Sigmoid colon (tissue), 7 donors: Measurements from ENCODE around the gene ARID5B. TPM values are rescaled to one million over a fixed set of nuclear protein-coding genes. Genes with fewer than 3 reads are reported as not detected.

ENCODE experiments used
- DNase-seq: peaks from one replicate; pipeline ENCODE4 v3.0.0-alpha.2; 2019
- H3K27ac ChIP-seq, 4 donors: fragments of 200-600 bp; sonication (generic); one replicate each; pipeline ENCODE4 v1.5.1; 2016 to 2019; ENCODE audit warnings: mild to moderate bottlenecking in 1 of 4
- H3K27me3 ChIP-seq, 3 donors: fragments of 200-600 bp; sonication (generic); one replicate each; pipeline ENCODE4 v1.5.1; 2019; ENCODE audit warnings: mild to moderate bottlenecking in 1 of 3
- H3K36me3 ChIP-seq, 4 donors: fragments of 200-600 bp; sonication (generic); one replicate each; pipeline ENCODE4 v1.5.1; 2016 to 2019
- H3K4me1 ChIP-seq, 4 donors: fragments of 200-600 bp; sonication (generic); one replicate each; pipeline ENCODE4 v1.5.1; 2017 to 2019
- H3K4me3 ChIP-seq, 4 donors: fragments of 200-600 bp; sonication (generic); one replicate each; pipeline ENCODE4 v1.5.1; 2017 to 2019; ENCODE audit warnings: mild to moderate bottlenecking in 2 of 4, moderate library complexity in 1 of 4
- H3K9me3 ChIP-seq, 4 donors: fragments of 200-600 bp in 3 of 4; sonication (generic) in 3 of 4; one replicate each; pipeline versions ENCODE4 v1.5.1 to v1.6.1; 2013 to 2019
- EP300 ChIP-seq, 4 donors: sonication (generic); formaldehyde crosslinking; IDR thresholded peaks; one replicate each; pipeline ENCODE4 v1.6.1; 2017; ENCODE audit warnings: antibody characterized with exemption in 4 of 4
- POLR2A ChIP-seq, 2 donors: fragments of 450-650 bp; IDR thresholded peaks; one replicate each; pipeline ENCODE4 v1.6.1; 2016; ENCODE audit warnings: antibody characterized with exemption in 2 of 2, mild to moderate bottlenecking in 2 of 2, moderate library complexity in 2 of 2
- POLR2AphosphoS5 ChIP-seq, 4 donors: sonication (generic); formaldehyde crosslinking; IDR thresholded peaks; one replicate each; pipeline ENCODE4 v1.6.1; 2017; ENCODE audit warnings: antibody characterized with exemption in 4 of 4
- WGBS, 2 donors: extraction: QIAGEN DNeasy Blood & Tissue Kit; methylation state at CpG; one replicate each; pipeline ENCODE4 v1.1.7; 2013; 5-methylcytosine and 5-hydroxymethylcytosine counted together
- intact Hi-C: fragments of 100-400 bp; cut with DNase I; formaldehyde crosslinking; loops from one replicate; pipeline ENCODE4 v1.15.1; 2023
- polyA plus RNA-seq, 3 donors: library from polyadenylated mRNA; stranded (reverse); fragments of 200-250 nt; gene quantifications; one replicate each; pipeline ENCODE4 v1.2.3, GENCODE V29; 2013
- total RNA-seq, 4 donors: library from RNA; depleted of rRNA; stranded (reverse); fragments of >200 nt; gene quantifications; one replicate each; pipeline ENCODE4 v1.1.0, GENCODE V29; 2016
- TF ChIP-seq, protein P1 (sequence below), 4 experiments: fragments of 450-650 bp in 3 of 4; fragments of 200-600 bp in 1 of 4; IDR thresholded peaks; one replicate each; pipeline ENCODE4 v1.5.1; 2016 to 2019; ENCODE audit warnings: antibody characterized with exemption in 4 of 4, mild to moderate bottlenecking in 3 of 4, moderate library complexity in 2 of 4
- donor health status: healthy with polysubstance abuse.
- donor health status: Bipolar disorder and iron deficiency.
- donor health status: healthy.

The ARID5B gene
- total and polyA plus RNA-seq, 7 donors: 2.3 to 109 (median 29.6) TPM

DNA sequence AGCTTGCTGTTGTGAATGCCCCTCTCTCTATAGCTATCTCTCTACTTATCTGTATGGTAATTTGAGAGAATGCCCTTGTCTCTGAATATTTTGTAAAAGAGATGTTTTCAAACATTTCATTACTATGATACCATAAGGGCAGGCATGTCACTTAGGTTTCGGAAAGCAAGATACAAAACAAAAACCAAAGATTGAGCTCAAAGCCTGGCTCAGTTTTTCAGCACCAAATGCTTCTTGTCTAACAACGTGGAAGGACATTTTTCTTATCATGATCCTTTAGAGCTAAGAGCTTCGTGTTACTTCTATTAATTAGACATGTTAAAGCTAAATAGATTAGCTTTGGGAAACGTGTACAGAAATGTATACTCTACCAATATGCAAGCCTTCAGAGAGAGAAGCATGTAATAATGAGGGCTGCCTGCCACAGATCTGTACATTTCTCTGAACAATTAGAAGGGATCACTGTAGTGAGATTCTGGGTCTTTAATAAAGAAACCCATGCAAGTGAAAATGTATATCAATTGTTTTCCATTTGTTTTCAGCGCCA is 148.9 kb downstream of the ARID5B start:
- H3K9me3 ChIP-seq: no peaks in the 10 kb centered on the region
- peak overlapping the region; percentile 89 to 95 (median 93) for H3K27ac ChIP-seq
- H3K36me3 ChIP-seq: peaks cover 4 to 35% (median 9%) of the 10 kb centered on the region in 4 donors
- TF ChIP-seq, protein P1, sequence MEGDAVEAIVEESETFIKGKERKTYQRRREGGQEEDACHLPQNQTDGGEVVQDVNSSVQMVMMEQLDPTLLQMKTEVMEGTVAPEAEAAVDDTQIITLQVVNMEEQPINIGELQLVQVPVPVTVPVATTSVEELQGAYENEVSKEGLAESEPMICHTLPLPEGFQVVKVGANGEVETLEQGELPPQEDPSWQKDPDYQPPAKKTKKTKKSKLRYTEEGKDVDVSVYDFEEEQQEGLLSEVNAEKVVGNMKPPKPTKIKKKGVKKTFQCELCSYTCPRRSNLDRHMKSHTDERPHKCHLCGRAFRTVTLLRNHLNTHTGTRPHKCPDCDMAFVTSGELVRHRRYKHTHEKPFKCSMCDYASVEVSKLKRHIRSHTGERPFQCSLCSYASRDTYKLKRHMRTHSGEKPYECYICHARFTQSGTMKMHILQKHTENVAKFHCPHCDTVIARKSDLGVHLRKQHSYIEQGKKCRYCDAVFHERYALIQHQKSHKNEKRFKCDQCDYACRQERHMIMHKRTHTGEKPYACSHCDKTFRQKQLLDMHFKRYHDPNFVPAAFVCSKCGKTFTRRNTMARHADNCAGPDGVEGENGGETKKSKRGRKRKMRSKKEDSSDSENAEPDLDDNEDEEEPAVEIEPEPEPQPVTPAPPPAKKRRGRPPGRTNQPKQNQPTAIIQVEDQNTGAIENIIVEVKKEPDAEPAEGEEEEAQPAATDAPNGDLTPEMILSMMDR (IDR thresholded peaks at IDR 0.05): no peak
- no peak for TF ChIP-seq POLR2A (IDR thresholded peaks at IDR 0.05)
- TF ChIP-seq POLR2AphosphoS5 (IDR thresholded peaks at IDR 0.05): no peak
- TF ChIP-seq EP300 (IDR thresholded peaks at IDR 0.05): no peak
- peak overlapping the region; percentile 53 to 65 (median 58) for H3K4me3 ChIP-seq
- intact Hi-C loops: loop anchor here (10.0 kb wide), 2 partner anchors 386 to 1236 kb away; partner anchors contain the start of gene CABCOCO1
- WGBS, 2 donors: 51 to 70% methylated on average over 5 of the region's 5 CpGs
- no peaks in the 10 kb centered on the region for H3K27me3 ChIP-seq
- no peak for DNase-seq
- H3K4me1 ChIP-seq: peaks cover 0 to 79% (median 77%) of the 10 kb centered on the region in 4 donors

DNA sequence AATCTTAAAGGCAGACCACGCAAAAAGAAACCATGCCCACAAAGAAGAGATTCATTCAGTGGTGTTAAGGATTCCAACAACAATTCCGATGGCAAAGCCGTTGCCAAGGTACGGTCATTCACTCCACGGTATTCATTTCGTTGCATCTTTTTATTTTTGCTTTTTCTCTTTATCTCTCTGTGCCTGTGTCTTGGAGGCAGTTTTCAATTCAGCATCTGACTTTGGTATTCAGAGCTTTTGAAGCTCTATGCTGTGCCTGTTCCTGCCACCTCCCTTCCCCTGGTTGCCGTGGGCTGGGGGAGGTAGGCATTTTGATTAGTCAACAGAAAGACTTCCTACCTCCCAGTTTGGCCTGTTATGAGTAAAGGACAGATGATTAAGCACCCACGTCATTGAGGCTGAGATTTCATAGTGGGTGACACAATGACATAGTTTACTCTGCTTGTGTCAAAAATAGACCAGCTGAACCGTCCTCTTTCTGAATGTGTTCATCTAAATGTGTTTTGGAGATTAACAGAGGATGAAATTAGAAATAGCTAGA is 149.5 kb downstream of the ARID5B start:
- Histone ChIP-seq H3K9me3 (no peaks in the 10 kb centered on the region), H3K4me1 (peaks cover 0 to 78% (median 75%) of the 10 kb centered on the region in 4 donors), H3K27me3 (no peaks in the 10 kb centered on the region), H3K27ac (peak overlapping the region; percentile 89 to 95 (median 93)), H3K4me3 (peak overlapping the region; percentile 53 to 65 (median 58)), H3K36me3 (peaks cover 4 to 35% (median 9%) of the 10 kb centered on the region in 4 donors)
- TF ChIP-seq POLR2AphosphoS5 (IDR thresholded peaks at IDR 0.05): peak; percentile 48 to 84 (median 58)
- TF ChIP-seq EP300 (IDR thresholded peaks at IDR 0.05): peak in 3 of 4 donors; percentile 17 to 53 (median 23)
- TF ChIP-seq POLR2A (IDR thresholded peaks at IDR 0.05): no peak
- no peak for DNase-seq
- 47 to 82% methylated on average over 9 of the region's 9 CpGs for WGBS, 2 donors
- intact Hi-C loops: loop anchor here (10.0 kb wide), 2 partner anchors 386 to 1236 kb away; partner anchors contain the start of gene CABCOCO1

DNA sequence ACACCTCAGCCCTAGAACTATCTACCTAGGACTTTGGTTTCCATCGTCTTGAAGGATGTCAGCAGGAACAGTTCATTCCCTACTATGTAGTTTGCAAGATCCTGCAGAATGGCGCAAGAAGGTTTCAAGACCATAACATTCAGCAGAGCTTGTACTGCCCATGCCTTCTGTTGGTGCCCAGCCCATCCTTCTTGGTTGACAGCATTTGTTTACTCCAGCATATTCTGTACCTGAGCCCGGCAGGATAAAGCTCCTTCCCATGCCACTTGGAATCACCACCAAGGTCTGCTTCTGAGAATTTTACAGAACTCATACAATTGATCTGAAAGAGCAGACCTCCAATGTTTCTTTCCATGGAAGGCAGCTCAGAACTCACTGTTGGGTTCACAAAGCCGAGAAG is 150.8 kb downstream of the ARID5B start:
- TF ChIP-seq EP300 (IDR thresholded peaks at IDR 0.05): no peak
- TF ChIP-seq, protein P1 (IDR thresholded peaks at IDR 0.05): no peak
- TF ChIP-seq POLR2A (IDR thresholded peaks at IDR 0.05): no peak
- TF ChIP-seq POLR2AphosphoS5 (IDR thresholded peaks at IDR 0.05): no peak
- Histone ChIP-seq H3K4me1 (peaks cover 0 to 78% (median 72%) of the 10 kb centered on the region in 4 donors), H3K27ac (peak overlapping the region; percentile 67 to 95 (median 93)), H3K36me3 (peaks cover 4 to 35% (median 9%) of the 10 kb centered on the region in 4 donors), H3K9me3 (no peaks in the 10 kb centered on the region), H3K4me3 (peak overlapping the region in 1 of 4 donors; percentile 62), H3K27me3 (no peaks in the 10 kb centered on the region)
- intact Hi-C loops: loop anchor here (10.0 kb wide), 2 partner anchors 387 to 1237 kb away; partner anchors contain the start of gene CABCOCO1
- WGBS, 2 donors: 96 to 98% methylated on average over 4 of the region's 4 CpGs
- DNase-seq: no peak

- Histone ChIP-seq H3K9me3 (no peaks in the 10 kb centered on the region), H3K27me3 (no peaks in the 10 kb centered on the region), H3K4me3 (peak overlapping the region in 1 of 4 donors; percentile 7), H3K36me3 (peaks cover 4 to 42% (median 9%) of the 10 kb centered on the region in 4 donors), H3K4me1 (peaks cover 0 to 78% (median 72%) of the 10 kb centered on the region in 4 donors), H3K27ac (peak overlapping the region; percentile 67 to 95 (median 86))
- intact Hi-C loops: loop anchor here (10.0 kb wide), 2 partner anchors 389 to 1239 kb away; partner anchors contain the start of gene CABCOCO1
- no peak for DNase-seq
- WGBS, 2 donors: 54 to 55% methylated on average over 2 of the region's 2 CpGs
- TF ChIP-seq POLR2AphosphoS5 (IDR thresholded peaks at IDR 0.05): no peak
- TF ChIP-seq POLR2A (IDR thresholded peaks at IDR 0.05): no peak
- no peak for TF ChIP-seq EP300 (IDR thresholded peaks at IDR 0.05)
- TF ChIP-seq, protein P1 (IDR thresholded peaks at IDR 0.05): no peak
These were observed 152.4 kb downstream of the ARID5B start for GRCh38 chr10:62053860-62054259.

DNA sequence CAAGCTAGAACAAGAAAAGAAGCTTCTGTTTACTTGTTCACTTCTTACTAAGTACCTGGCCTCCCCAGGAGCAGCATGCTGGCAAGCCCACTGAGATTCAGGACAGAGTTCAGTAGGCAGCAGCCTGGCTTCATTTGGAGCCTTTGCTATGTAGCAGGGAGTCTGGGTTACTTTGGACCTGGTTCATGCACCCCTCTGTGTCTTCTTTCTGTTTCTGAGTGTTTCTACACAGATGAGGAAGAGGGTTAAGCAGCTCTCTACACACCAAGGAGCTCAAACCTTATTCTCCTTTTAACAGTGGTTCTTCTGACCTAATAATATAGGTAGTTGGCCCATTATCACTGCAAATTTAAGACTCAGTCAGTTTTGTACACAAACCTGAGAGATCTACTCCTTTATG is 152.9 kb downstream of the ARID5B start:
- intact Hi-C loops: loop anchor here (10.0 kb wide), 2 partner anchors 390 to 1240 kb away; partner anchors contain the start of gene CABCOCO1
- Histone ChIP-seq H3K9me3 (no peaks in the 10 kb centered on the region), H3K27me3 (no peaks in the 10 kb centered on the region), H3K4me1 (peaks cover 0 to 83% (median 76%) of the 10 kb centered on the region in 4 donors), H3K4me3 (peak overlapping the region in 2 of 4 donors; percentile 5 to 6), H3K36me3 (peaks cover 4 to 42% (median 9%) of the 10 kb centered on the region in 4 donors), H3K27ac (peak overlapping the region; percentile 67 to 95 (median 86))
- DNase-seq: no peak
- TF ChIP-seq, protein P1 (IDR thresholded peaks at IDR 0.05): no peak
- no peak for TF ChIP-seq POLR2AphosphoS5 (IDR thresholded peaks at IDR 0.05)
- TF ChIP-seq EP300 (IDR thresholded peaks at IDR 0.05): no peak
- no peak for TF ChIP-seq POLR2A (IDR thresholded peaks at IDR 0.05)
